GM19023 (cell line): ENCODE data around the gene RPGRIP1.
"Not testable (repeated sequence)": the region's sequence is repeated elsewhere in the genome, so short reads cannot be mapped to it uniquely, and the experiment has no call there.

Experiments used
- ATAC-seq: cut with Tn5 transposase; IDR thresholded peaks from one replicate; pipeline ENCODE4 v1.9.1; 2021; ENCODE audit warnings: mild to moderate bottlenecking, moderate library complexity; ENCODE audit not compliant: unreplicated experiment

RPGRIP1 gene

GRCh38 chr14:21279783-21280182, at the start of gene RPGRIP1:
Gene RPGRIP1, plus strand, starts transcription at chr14:21280083. Its CDS starts 7,894 bp downstream, at chr14:21287977.
- ATAC-seq = no peak

- ATAC-seq = no peak
Observed at GRCh38 chr14:21231020-21231652, 48.7 kb upstream of the RPGRIP1 start.

GRCh38 chr14:21233457-21234076, 46.3 kb upstream of the RPGRIP1 start:
- no peak for ATAC-seq

GRCh38 chr14:21234112-21234511, 45.8 kb upstream of the RPGRIP1 start:
- no peak for ATAC-seq

GRCh38 chr14:21236948-21237797, 42.7 kb upstream of the RPGRIP1 start:
- no peak for ATAC-seq

- ATAC-seq = no peak
Observed at GRCh38 chr14:21238823-21239518, 40.9 kb upstream of the RPGRIP1 start.

GRCh38 chr14:21240417-21240816, 39.5 kb upstream of the RPGRIP1 start:
- no peak for ATAC-seq

GRCh38 chr14:21241218-21241819, 38.6 kb upstream of the RPGRIP1 start:
- no peak for ATAC-seq

- ATAC-seq = no peak
Observed at GRCh38 chr14:21244544-21244943, 35.3 kb upstream of the RPGRIP1 start.

GRCh38 chr14:21245813-21246212, 34.1 kb upstream of the RPGRIP1 start:
- no peak for ATAC-seq

GRCh38 chr14:21248338-21248737, 31.5 kb upstream of the RPGRIP1 start:
- ATAC-seq = no peak

GRCh38 chr14:21248739-21249411, 31.0 kb upstream of the RPGRIP1 start:
- ATAC-seq = no peak

- ATAC-seq = no peak
Observed at GRCh38 chr14:21251215-21251614, 28.7 kb upstream of the RPGRIP1 start.

- no peak for ATAC-seq
Observed at GRCh38 chr14:21252149-21252548, 27.7 kb upstream of the RPGRIP1 start.

- no peak for ATAC-seq
Observed at GRCh38 chr14:21255385-21256101, 24.3 kb upstream of the RPGRIP1 start.

GRCh38 chr14:21256102-21256447, 23.8 kb upstream of the RPGRIP1 start:
- not testable (repeated sequence) for ATAC-seq

GRCh38 chr14:21256539-21257393, 23.1 kb upstream of the RPGRIP1 start:
- no peak for ATAC-seq

GRCh38 chr14:21257394-21257909, 22.4 kb upstream of the RPGRIP1 start:
- no peak for ATAC-seq
